Neural progenitor cell (in vitro differentiated cells): ENCODE results near the gene PRPF8. TPM values are rescaled to one million over a fixed set of nuclear protein-coding genes. Genes with fewer than 3 reads are reported as not detected.

Source experiments
- DNase-seq: peaks from one replicate; pipeline ENCODE4 v3.0.0-alpha.2; 2016; ENCODE audit warnings: low spot score
- H2AFZ ChIP-seq: fragments of 200-600 bp; sonication (generic); replicated peaks from 2 replicates; pipeline ENCODE4 v1.6.1; 2016; ENCODE audit warnings: antibody characterized with exemption
- H3F3A ChIP-seq: fragments of 200-600 bp; sonication (generic); 2 replicates; pipeline ENCODE4 v1.6.1; 2016; ENCODE audit warnings: antibody characterized with exemption, low read depth
- H3K27ac ChIP-seq: fragments of 200-600 bp; sonication (generic); 2 replicates; pipeline ENCODE4 v1.5.1; 2016; ENCODE audit warnings: mild to moderate bottlenecking
- H3K27me3 ChIP-seq: fragments of 200-600 bp; sonication (generic); 2 replicates; pipeline ENCODE4 v1.6.1; 2016; ENCODE audit warnings: mild to moderate bottlenecking, moderate library complexity
- H3K36me3 ChIP-seq: fragments of 200-600 bp; sonication (generic); 2 replicates; pipeline ENCODE4 v1.5.1; 2016
- H3K4me1 ChIP-seq: fragments of 200-600 bp; sonication (generic); 2 replicates; pipeline ENCODE4 v1.6.1; 2016; ENCODE audit warnings: mixed run types
- H3K4me2 ChIP-seq: fragments of 200-600 bp; sonication (generic); 2 replicates; pipeline ENCODE4 v1.6.1; 2016
- H3K4me3 ChIP-seq: fragments of 200-600 bp; sonication (generic); 2 replicates; pipeline ENCODE4 v1.5.1; 2016
- H3K79me2 ChIP-seq: fragments of 200-600 bp; sonication (generic); 2 replicates; pipeline ENCODE4 v1.6.1; 2016; ENCODE audit warnings: low read depth
- H3K9ac ChIP-seq: fragments of 200-600 bp; sonication (generic); 2 replicates; pipeline ENCODE4 v1.6.1; 2016
- H3K9me3 ChIP-seq: fragments of 200-600 bp; sonication (generic); 2 replicates; pipeline ENCODE4 v1.5.1; 2016; ENCODE audit warnings: low read depth
- H4K20me1 ChIP-seq: fragments of 200-600 bp; sonication (generic); 2 replicates; pipeline ENCODE4 v1.6.1; 2016; ENCODE audit warnings: low read depth
- H3K27ac Mint-ChIP-seq: 3 replicates; pipeline ENCODE4 v1.8.0; 2021; ENCODE audit warnings: mixed read lengths
- H3K27me3 Mint-ChIP-seq: 2 replicates; pipeline ENCODE4 v1.8.0; 2022; ENCODE audit warnings: low read depth, mild to moderate bottlenecking, inconsistent platforms, moderate library complexity, mixed read lengths; ENCODE audit not compliant: insufficient read depth
- H3K36me3 Mint-ChIP-seq: 3 replicates; pipeline ENCODE4 v1.8.0; 2021; ENCODE audit warnings: mixed read lengths
- H3K4me1 Mint-ChIP-seq: 3 replicates; pipeline ENCODE4 v1.8.0; 2021; ENCODE audit warnings: mixed read lengths
- H3K4me3 Mint-ChIP-seq: 3 replicates; pipeline ENCODE4 v1.8.0; 2021; ENCODE audit warnings: mild to moderate bottlenecking, moderate library complexity, mixed read lengths
- H3K9me3 Mint-ChIP-seq: 3 replicates; pipeline ENCODE4 v1.8.0; 2020; ENCODE audit warnings: mixed read lengths
- EZH2 ChIP-seq: fragments of 200-600 bp; sonication (generic); IDR thresholded peaks from 2 replicates; pipeline ENCODE4 v1.6.1; 2017; ENCODE audit warnings: antibody characterized with exemption, mild to moderate bottlenecking, moderate library complexity
- EZH2phosphoT487 ChIP-seq: fragments of 200-600 bp; sonication (generic); IDR thresholded peaks from 2 replicates; pipeline ENCODE4 v1.6.1; 2017; ENCODE audit warnings: antibody characterized with exemption
- total RNA-seq: library from RNA; depleted of rRNA; stranded (reverse); fragments of >200 nt; gene quantifications from 2 replicates; pipeline ENCODE4 v1.2.3, GENCODE V29; 2015; ENCODE audit warnings: low replicate concordance
- TF ChIP-seq, protein P1 (sequence below): fragments of 200-600 bp; sonication (generic); IDR thresholded peaks from 2 replicates; pipeline ENCODE4 v1.5.1; 2017; ENCODE audit warnings: antibody characterized with exemption, mild to moderate bottlenecking

Gene PRPF8
- total RNA-seq, 1 donor from 2014 or later = 119 TPM

DNA sequence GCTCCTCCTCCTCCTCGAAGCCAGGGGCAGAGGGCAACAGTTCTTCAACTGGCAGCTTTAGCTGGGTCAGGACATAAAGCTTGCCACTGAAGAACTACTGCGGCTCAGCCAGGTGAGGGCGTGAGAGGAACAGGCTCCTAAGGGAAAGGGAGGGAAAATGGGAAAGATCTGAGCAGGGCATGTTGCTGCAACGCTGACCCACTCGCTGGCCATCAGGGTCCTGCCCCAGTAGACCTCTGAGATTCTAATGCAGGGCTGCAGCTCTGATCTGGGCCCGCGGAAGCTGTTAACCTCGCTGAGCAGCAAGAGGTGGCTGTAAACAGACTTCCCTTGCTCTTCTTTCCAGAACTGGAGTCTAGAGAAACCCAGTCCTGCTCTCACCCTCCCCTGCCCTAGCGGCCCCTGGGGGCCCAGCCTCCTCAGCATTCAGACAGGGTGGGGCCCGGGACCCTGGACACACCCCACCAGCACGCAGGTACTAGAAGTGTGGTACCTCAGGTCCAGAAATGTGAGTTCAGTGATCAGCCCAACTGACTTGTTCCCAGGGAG is 29.3 kb upstream of the PRPF8 start:
- H3K27ac Mint-ChIP-seq = peak overlapping the region; percentile 66
- H3K4me3 Mint-ChIP-seq = peak overlapping the region; percentile 84
- H3K9me3 ChIP-seq = no peaks in the 10 kb centered on the region
- peaks cover 7% of the 10 kb centered on the region for H3K27me3 Mint-ChIP-seq
- peak overlapping the region; percentile 91 for H3K4me2 ChIP-seq
- H4K20me1 ChIP-seq = peaks cover 16% of the 10 kb centered on the region
- H3K36me3 Mint-ChIP-seq = no peaks in the 10 kb centered on the region
- peaks cover 35% of the 10 kb centered on the region for H3K4me1 Mint-ChIP-seq
- peak; percentile 86 for DNase-seq
- H3K4me1 ChIP-seq = peaks cover 37% of the 10 kb centered on the region
- no peaks in the 10 kb centered on the region for H3K9me3 Mint-ChIP-seq
- H3K9ac ChIP-seq = no peak overlapping the region
- H3K36me3 ChIP-seq = no peaks in the 10 kb centered on the region
- H3K79me2 ChIP-seq = no peaks in the 10 kb centered on the region
- H3F3A ChIP-seq = peaks cover 54% of the 10 kb centered on the region
- no peak overlapping the region for H3K27ac ChIP-seq
- TF ChIP-seq EZH2 = no peak
- TF ChIP-seq, protein P1, sequence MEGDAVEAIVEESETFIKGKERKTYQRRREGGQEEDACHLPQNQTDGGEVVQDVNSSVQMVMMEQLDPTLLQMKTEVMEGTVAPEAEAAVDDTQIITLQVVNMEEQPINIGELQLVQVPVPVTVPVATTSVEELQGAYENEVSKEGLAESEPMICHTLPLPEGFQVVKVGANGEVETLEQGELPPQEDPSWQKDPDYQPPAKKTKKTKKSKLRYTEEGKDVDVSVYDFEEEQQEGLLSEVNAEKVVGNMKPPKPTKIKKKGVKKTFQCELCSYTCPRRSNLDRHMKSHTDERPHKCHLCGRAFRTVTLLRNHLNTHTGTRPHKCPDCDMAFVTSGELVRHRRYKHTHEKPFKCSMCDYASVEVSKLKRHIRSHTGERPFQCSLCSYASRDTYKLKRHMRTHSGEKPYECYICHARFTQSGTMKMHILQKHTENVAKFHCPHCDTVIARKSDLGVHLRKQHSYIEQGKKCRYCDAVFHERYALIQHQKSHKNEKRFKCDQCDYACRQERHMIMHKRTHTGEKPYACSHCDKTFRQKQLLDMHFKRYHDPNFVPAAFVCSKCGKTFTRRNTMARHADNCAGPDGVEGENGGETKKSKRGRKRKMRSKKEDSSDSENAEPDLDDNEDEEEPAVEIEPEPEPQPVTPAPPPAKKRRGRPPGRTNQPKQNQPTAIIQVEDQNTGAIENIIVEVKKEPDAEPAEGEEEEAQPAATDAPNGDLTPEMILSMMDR = peak; percentile 69
- no peak for TF ChIP-seq EZH2phosphoT487
- peak overlapping the region; percentile 78 for H3K4me3 ChIP-seq
- peak overlapping the region; percentile 8 for H2AFZ ChIP-seq
- H3K27me3 ChIP-seq = peaks cover 29% of the 10 kb centered on the region

DNA sequence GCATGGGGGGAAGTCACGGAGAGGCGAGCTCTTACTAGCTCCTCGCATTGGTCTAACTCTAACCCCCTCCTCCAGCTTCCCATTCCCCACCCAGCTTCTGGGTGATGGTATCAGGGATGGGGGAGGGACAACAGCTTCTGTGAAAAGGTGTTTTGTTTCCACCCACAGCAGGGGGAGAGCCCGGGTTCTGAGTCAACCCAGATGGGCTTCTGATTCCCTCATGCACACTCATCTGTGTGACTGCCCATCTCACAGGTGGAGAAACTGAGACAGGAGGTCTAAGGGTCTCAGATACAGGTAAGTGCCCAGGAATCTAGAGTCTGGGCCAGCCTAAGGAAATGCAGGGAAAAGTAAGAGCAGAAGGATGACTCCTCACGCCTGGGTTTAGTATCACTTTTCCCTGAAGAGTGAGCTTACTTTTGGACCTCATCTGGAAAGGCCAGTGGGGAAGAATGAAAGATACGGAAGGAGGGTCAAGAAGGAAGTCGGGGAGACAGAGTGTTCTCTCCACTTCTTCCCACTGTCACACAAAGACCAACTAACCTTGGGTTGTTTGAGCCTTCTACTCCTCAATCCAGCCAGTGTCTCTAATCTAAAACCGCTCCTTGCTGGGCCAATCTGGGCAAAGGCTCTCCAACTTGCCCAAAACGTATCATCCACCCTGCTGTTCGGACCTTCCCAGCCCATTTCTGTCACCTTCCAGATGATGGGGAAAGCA is 28.7 kb upstream of the PRPF8 start:
- peaks cover 16% of the 10 kb centered on the region for H4K20me1 ChIP-seq

DNA sequence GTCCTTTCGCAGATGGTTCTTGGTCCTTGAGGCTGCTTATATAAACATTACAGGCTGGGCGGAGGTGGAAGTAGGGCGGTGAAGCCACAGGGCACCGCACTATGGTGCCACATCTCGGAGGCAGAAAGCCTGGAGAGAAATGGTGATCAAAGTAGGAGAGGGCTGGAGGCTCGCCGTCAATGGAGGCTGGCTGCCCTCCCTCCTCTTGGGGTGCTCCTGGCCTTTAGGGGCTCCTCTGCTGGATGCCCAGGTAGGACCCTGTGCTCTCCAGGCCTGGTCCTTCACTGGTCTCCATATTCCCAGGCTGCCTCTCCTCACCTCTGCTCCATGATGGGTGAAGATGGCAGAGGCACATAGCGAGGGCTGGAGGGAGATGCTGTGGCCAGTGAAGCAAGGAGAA is 27.6 kb upstream of the PRPF8 start:
- Histone ChIP-seq H2AFZ (no peak overlapping the region), H3K36me3 (no peaks in the 10 kb centered on the region), H4K20me1 (peaks cover 16% of the 10 kb centered on the region), H3F3A (peaks cover 42% of the 10 kb centered on the region), H3K9ac (no peak overlapping the region), H3K9me3 (no peaks in the 10 kb centered on the region), H3K4me2 (no peak overlapping the region), H3K27me3 (peaks cover 33% of the 10 kb centered on the region), H3K4me3 (no peak overlapping the region), H3K4me1 (peaks cover 29% of the 10 kb centered on the region), H3K79me2 (no peaks in the 10 kb centered on the region), H3K27ac (no peak overlapping the region)
- no peak overlapping the region for H3K27ac Mint-ChIP-seq
- no peaks in the 10 kb centered on the region for H3K36me3 Mint-ChIP-seq
- no peak for TF ChIP-seq EZH2phosphoT487
- no peak for TF ChIP-seq EZH2
- TF ChIP-seq, protein P1 = no peak
- H3K27me3 Mint-ChIP-seq = peaks cover 5% of the 10 kb centered on the region
- no peaks in the 10 kb centered on the region for H3K9me3 Mint-ChIP-seq
- H3K4me3 Mint-ChIP-seq = no peak overlapping the region
- H3K4me1 Mint-ChIP-seq = peaks cover 31% of the 10 kb centered on the region
- no peak for DNase-seq

More for the DNA sequence above, 28.7 kb upstream of the PRPF8 start:
- Mint-ChIP-seq H3K27me3 (peaks cover 5% of the 10 kb centered on the region), H3K36me3 (no peaks in the 10 kb centered on the region), H3K4me1 (peaks cover 34% of the 10 kb centered on the region), H3K9me3 (no peaks in the 10 kb centered on the region), H3K4me3 (peak overlapping the region; percentile 84), H3K27ac (no peak overlapping the region)
- Histone ChIP-seq H3K4me1 (peaks cover 36% of the 10 kb centered on the region), H3K27me3 (peaks cover 33% of the 10 kb centered on the region), H3K36me3 (no peaks in the 10 kb centered on the region), H3K27ac (no peak overlapping the region), H3K4me3 (peak overlapping the region; percentile 78), H3K79me2 (no peaks in the 10 kb centered on the region), H2AFZ (no peak overlapping the region), H3K4me2 (peak overlapping the region; percentile 91), H3K9me3 (no peaks in the 10 kb centered on the region), H3F3A (peaks cover 52% of the 10 kb centered on the region), H3K9ac (no peak overlapping the region)
- TF ChIP-seq, protein P1 = no peak
- no peak for TF ChIP-seq EZH2phosphoT487
- no peak for TF ChIP-seq EZH2
- no peak for DNase-seq
